Measurements from ENCODE around the gene ZSWIM5. TPM values are rescaled to one million over a fixed set of nuclear protein-coding genes. Genes with fewer than 3 reads are reported as not detected.

ZSWIM5 gene
- total and polyA plus RNA-seq, 9 of the 15 experiments (the other 6 are each of a cell fraction or from before 2014, with no cell fraction given): under 0.01 to 0.07 (median 0.03) TPM; not detected in 3

DNA sequence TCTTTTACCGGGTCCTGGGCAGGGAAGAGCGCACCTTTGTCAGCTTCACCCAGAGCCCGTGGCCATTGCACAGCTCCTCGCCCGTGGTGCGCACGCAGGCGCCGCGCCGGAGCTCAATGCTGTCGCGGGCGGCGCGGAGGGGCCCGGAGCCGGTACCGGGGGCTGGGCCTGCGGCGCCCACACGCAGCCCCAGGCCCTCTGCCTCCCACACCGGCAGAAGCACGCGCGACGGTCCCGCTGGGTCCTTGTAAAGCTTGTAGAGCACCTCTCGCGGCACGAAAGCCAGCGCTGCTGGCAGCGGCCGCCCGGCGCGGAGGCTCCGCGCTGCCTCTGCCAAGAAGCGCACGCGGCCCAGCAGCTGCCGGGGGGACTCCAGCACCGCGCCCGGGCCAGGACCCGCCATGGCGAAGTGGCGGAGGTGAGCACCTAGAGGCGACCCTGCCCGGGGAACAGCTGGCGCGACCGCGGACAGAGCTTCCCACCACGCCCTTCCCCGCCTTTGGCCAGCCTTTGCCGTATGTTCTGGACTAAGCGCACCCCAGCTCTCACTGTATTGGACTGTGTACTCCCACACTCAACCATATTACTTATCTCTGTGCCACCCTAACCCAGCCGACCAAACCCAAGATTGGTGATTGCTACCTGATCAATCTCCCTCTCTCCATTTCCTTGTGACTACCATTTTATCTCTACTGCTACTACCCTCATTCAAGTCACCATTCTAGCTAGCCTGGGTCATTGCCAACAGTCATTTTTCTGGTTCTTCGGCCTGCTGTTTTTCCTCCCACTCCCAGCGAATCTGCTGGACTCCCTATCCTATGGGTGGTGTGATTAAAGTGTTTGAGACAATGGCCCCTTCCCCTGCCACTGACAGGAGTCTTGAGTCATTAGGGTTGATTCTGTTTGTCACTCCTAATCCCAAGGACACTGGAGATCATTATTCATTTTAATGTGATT lies 195.3 kb downstream of the ZSWIM5 start, which contains the start of gene HECTD3 (continued):
- TF ChIP-seq, protein P1, sequence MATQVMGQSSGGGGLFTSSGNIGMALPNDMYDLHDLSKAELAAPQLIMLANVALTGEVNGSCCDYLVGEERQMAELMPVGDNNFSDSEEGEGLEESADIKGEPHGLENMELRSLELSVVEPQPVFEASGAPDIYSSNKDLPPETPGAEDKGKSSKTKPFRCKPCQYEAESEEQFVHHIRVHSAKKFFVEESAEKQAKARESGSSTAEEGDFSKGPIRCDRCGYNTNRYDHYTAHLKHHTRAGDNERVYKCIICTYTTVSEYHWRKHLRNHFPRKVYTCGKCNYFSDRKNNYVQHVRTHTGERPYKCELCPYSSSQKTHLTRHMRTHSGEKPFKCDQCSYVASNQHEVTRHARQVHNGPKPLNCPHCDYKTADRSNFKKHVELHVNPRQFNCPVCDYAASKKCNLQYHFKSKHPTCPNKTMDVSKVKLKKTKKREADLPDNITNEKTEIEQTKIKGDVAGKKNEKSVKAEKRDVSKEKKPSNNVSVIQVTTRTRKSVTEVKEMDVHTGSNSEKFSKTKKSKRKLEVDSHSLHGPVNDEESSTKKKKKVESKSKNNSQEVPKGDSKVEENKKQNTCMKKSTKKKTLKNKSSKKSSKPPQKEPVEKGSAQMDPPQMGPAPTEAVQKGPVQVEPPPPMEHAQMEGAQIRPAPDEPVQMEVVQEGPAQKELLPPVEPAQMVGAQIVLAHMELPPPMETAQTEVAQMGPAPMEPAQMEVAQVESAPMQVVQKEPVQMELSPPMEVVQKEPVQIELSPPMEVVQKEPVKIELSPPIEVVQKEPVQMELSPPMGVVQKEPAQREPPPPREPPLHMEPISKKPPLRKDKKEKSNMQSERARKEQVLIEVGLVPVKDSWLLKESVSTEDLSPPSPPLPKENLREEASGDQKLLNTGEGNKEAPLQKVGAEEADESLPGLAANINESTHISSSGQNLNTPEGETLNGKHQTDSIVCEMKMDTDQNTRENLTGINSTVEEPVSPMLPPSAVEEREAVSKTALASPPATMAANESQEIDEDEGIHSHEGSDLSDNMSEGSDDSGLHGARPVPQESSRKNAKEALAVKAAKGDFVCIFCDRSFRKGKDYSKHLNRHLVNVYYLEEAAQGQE (IDR thresholded peaks at IDR 0.05; ENCODE audit: borderline replicate concordance): peak; percentile 44
- TF ChIP-seq, protein P1 (CRISPR knock-in tag; IDR thresholded peaks at IDR 0.05; ENCODE audit: low read depth): peak; percentile 59; the same call in 1 of the 2 replicates
- TF ChIP-seq PRMT5 (CRISPR knock-in tag; IDR thresholded peaks at IDR 0.05): no peak
- TF ChIP-seq HNRNPH1 (optimal IDR thresholded peaks at IDR 0.05; ENCODE audit: low read depth, low read length): no peak
- TF ChIP-seq MYC (IDR thresholded peaks at IDR 0.05; ENCODE audit: low read depth, low read length): no peak; the same call in 1 of the 2 replicates
- no peak for TF ChIP-seq MYC (CRISPR knock-in tag; IDR thresholded peaks at IDR 0.05; ENCODE audit: borderline replicate concordance, low read depth)
- TF ChIP-seq, protein P2, sequence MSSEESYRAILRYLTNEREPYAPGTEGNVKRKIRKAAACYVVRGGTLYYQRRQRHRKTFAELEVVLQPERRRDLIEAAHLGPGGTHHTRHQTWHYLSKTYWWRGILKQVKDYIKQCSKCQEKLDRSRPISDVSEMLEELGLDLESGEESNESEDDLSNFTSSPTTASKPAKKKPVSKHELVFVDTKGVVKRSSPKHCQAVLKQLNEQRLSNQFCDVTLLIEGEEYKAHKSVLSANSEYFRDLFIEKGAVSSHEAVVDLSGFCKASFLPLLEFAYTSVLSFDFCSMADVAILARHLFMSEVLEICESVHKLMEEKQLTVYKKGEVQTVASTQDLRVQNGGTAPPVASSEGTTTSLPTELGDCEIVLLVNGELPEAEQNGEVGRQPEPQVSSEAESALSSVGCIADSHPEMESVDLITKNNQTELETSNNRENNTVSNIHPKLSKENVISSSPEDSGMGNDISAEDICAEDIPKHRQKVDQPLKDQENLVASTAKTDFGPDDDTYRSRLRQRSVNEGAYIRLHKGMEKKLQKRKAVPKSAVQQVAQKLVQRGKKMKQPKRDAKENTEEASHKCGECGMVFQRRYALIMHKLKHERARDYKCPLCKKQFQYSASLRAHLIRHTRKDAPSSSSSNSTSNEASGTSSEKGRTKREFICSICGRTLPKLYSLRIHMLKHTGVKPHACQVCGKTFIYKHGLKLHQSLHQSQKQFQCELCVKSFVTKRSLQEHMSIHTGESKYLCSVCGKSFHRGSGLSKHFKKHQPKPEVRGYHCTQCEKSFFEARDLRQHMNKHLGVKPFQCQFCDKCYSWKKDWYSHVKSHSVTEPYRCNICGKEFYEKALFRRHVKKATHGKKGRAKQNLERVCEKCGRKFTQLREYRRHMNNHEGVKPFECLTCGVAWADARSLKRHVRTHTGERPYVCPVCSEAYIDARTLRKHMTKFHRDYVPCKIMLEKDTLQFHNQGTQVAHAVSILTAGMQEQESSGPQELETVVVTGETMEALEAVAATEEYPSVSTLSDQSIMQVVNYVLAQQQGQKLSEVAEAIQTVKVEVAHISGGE (CRISPR knock-in tag; IDR thresholded peaks at IDR 0.05): 0 out of 6 replicates have a peak, but pooled peaks of 1 of the 3 experiments have one; percentile 14
- TF ChIP-seq MED1 (CRISPR knock-in tag; IDR thresholded peaks at IDR 0.05; ENCODE audit: borderline replicate concordance): no peak
- no peak for TF ChIP-seq RBM22 (IDR thresholded peaks at IDR 0.05; ENCODE audit: low read depth, low read length, poor library complexity, severe bottlenecking)
- peak; percentile 70 for TF ChIP-seq BRD9 (IDR thresholded peaks at IDR 0.05; ENCODE audit: low read depth, partially characterized antibody)
